Glutamatergic neuron (in vitro differentiated cells): ENCODE results near the gene SEC61A1. TPM values are rescaled to one million over a fixed set of nuclear protein-coding genes. Genes with fewer than 3 reads are reported as not detected.

Source experiments
- DNase-seq: peaks from one replicate; pipeline ENCODE4 v3.0.0; 2022
- H3K27ac Mint-ChIP-seq: one replicate; pipeline ENCODE4 v1.8.0; 2020; ENCODE audit warnings: mild to moderate bottlenecking, mixed read lengths, inconsistent platforms; ENCODE audit not compliant: unreplicated experiment
- H3K27me3 Mint-ChIP-seq: one replicate; pipeline ENCODE4 v1.8.0; 2020; ENCODE audit warnings: mild to moderate bottlenecking, moderate library complexity, mixed read lengths, inconsistent platforms; ENCODE audit not compliant: unreplicated experiment
- H3K36me3 Mint-ChIP-seq: one replicate; pipeline ENCODE4 v1.8.0; 2020; ENCODE audit warnings: mild to moderate bottlenecking, mixed read lengths, inconsistent platforms; ENCODE audit not compliant: unreplicated experiment
- H3K4me1 Mint-ChIP-seq: one replicate; pipeline ENCODE4 v1.8.0; 2020; ENCODE audit warnings: mild to moderate bottlenecking, low read depth, mixed read lengths, inconsistent platforms; ENCODE audit not compliant: unreplicated experiment
- H3K4me3 Mint-ChIP-seq: one replicate; pipeline ENCODE4 v1.8.0; 2020; ENCODE audit warnings: mild to moderate bottlenecking, mixed read lengths, inconsistent platforms; ENCODE audit not compliant: unreplicated experiment
- H3K9me3 Mint-ChIP-seq: one replicate; pipeline ENCODE4 v1.8.0; 2020; ENCODE audit warnings: mild to moderate bottlenecking, moderate library complexity, mixed read lengths, inconsistent platforms; ENCODE audit not compliant: unreplicated experiment
- CTCF ChIP-seq: fragments of 200-600 bp; sonication (generic); IDR thresholded peaks from one replicate; pipeline ENCODE4 v1.5.0; 2021; ENCODE audit not compliant: partially characterized antibody, unreplicated experiment
- total RNA-seq: library from RNA; stranded (reverse); fragmentation: NEBNext Ultra II Directional; extraction: Animal tissue kit (Norgen Biotek cat#: 25700); gene quantifications from one replicate; pipeline ENCODE4 v1.2.1, GENCODE V29; 2021; ENCODE audit not compliant: unreplicated experiment

Gene SEC61A1
- total RNA-seq, 1 donor from 2014 or later = 201 TPM

GRCh38 chr3:128068156-128068620 is 16.0 kb downstream of the SEC61A1 start:
- H3K27me3 Mint-ChIP-seq = peaks cover 2% of the 10 kb centered on the region
- H3K4me3 Mint-ChIP-seq = peak overlapping the region; percentile 39
- peak overlapping the region; percentile 90 for H3K27ac Mint-ChIP-seq
- TF ChIP-seq CTCF = peak; percentile 67
- H3K9me3 Mint-ChIP-seq = peaks cover 7% of the 10 kb centered on the region
- H3K36me3 Mint-ChIP-seq = peaks cover 23% of the 10 kb centered on the region
- no peak for DNase-seq
- peaks cover 23% of the 10 kb centered on the region for H3K4me1 Mint-ChIP-seq

DNA sequence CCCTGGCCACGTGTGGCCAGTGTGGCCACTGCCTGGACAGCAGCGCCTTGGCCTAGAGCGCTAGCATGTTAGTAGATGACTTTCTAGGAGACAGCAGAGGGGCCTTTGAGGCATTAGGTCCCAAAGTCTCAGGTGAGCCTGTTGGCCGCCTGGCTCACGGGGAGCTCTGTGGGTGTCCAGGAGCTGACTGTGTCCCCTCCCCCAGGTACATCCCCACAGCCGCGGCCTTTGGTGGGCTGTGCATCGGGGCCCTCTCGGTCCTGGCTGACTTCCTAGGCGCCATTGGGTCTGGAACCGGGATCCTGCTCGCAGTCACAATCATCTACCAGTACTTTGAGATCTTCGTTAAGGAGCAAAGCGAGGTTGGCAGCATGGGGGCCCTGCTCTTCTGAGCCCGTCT is 17.0 kb downstream of the SEC61A1 start:
- Mint-ChIP-seq H3K36me3 (peaks cover 23% of the 10 kb centered on the region), H3K9me3 (peaks cover 7% of the 10 kb centered on the region), H3K4me1 (peaks cover 23% of the 10 kb centered on the region), H3K27me3 (peaks cover 2% of the 10 kb centered on the region), H3K27ac (no peak overlapping the region), H3K4me3 (no peak overlapping the region)
- DNase-seq = no peak
- no peak for TF ChIP-seq CTCF

- no peak overlapping the region for H3K27ac Mint-ChIP-seq
- peaks cover 20% of the 10 kb centered on the region for H3K4me1 Mint-ChIP-seq
- H3K27me3 Mint-ChIP-seq = peaks cover 2% of the 10 kb centered on the region
- no peak for TF ChIP-seq CTCF
- DNase-seq = no peak
- peaks cover 15% of the 10 kb centered on the region for H3K36me3 Mint-ChIP-seq
- H3K4me3 Mint-ChIP-seq = no peak overlapping the region
- H3K9me3 Mint-ChIP-seq = peaks cover 7% of the 10 kb centered on the region
Observed at GRCh38 chr3:128070898-128071591, 18.8 kb downstream of the SEC61A1 start.

DNA sequence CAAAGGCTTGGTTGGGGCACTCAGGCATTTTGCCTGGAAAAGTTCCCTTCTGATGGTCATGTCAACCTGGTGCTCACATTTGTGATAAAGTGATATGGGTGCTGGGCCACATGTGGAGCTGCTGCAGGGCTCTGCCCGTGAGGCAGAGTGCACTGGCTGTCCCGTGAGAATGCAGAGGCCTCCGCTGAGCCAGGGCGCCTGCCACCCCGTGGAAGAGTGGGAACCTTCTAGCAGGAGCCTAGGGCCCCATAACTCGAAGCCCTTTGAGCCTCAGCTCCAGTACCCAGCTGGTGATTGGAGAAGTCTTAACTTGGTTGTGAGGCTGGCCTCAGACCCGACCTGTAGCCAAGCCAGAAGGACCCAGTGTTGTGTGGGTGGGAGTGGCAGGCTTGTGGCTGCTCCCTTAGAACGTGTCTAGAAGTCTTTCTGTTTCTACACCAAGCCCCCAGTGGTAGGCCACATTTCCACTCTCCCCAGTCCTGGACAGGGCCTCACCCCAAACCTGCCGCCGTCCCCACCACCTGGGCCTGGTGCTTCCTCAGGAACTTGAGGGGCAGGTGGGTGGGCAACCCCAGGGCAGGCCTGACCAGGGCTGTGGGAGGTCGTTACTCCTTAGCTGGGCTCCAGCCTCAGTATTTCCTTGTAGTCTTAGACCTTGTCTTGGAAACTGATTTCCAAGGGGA is 19.7 kb downstream of the SEC61A1 start:
- no peak for TF ChIP-seq CTCF
- no peak overlapping the region for H3K4me3 Mint-ChIP-seq
- peaks cover 3% of the 10 kb centered on the region for H3K27me3 Mint-ChIP-seq
- no peak for DNase-seq
- peaks cover 15% of the 10 kb centered on the region for H3K4me1 Mint-ChIP-seq
- H3K36me3 Mint-ChIP-seq = peaks cover 14% of the 10 kb centered on the region
- no peak overlapping the region for H3K27ac Mint-ChIP-seq
- H3K9me3 Mint-ChIP-seq = peaks cover 4% of the 10 kb centered on the region

- TF ChIP-seq CTCF = no peak
- no peak overlapping the region for H3K27ac Mint-ChIP-seq
- no peak overlapping the region for H3K4me3 Mint-ChIP-seq
- H3K4me1 Mint-ChIP-seq = peaks cover 8% of the 10 kb centered on the region
- peaks cover 2% of the 10 kb centered on the region for H3K9me3 Mint-ChIP-seq
- no peak for DNase-seq
- peaks cover 7% of the 10 kb centered on the region for H3K36me3 Mint-ChIP-seq
- H3K27me3 Mint-ChIP-seq = peaks cover 3% of the 10 kb centered on the region
Observed at GRCh38 chr3:128072454-128073184, 20.4 kb downstream of the SEC61A1 start.
